Activated CD8-positive, alpha-beta T cell treated with anti-CD3 and anti-CD28 coated beads, Interleukin-2, amount 10 ng/mL, durations not matched to agents 7 days and 5 days (primary cell): ENCODE results near the gene IFNAR1. TPM values are rescaled to one million over a fixed set of nuclear protein-coding genes. Genes with fewer than 3 reads are reported as not detected.

Experiments used
- ATAC-seq: fragments of 150-1000 bp; cut with Tn5 transposase; one replicate; pipeline ENCODE4 v1.10.0; 2021; ENCODE audit warnings: moderate library complexity
- CTCF ChIA-PET: fragments of 350-600 bp; sonication (Branson Sonifier 250); formaldehyde crosslinking; loops from one replicate; lab custom pipeline; 2021; ENCODE audit warnings: antibody characterized with exemption; lab: Charles Lee
- POLR2A ChIA-PET: fragments of 350-600 bp; sonication (Branson Sonifier 250); formaldehyde crosslinking; loops from one replicate; lab custom pipeline; 2021; ENCODE audit warnings: antibody characterized with exemption; lab: Charles Lee
- DNase-seq: peaks from one replicate; pipeline ENCODE4 v3.0.0-alpha.2; 2020
- H3K27ac Mint-ChIP-seq: one replicate; pipeline ENCODE4 v1.8.0; 2021; ENCODE audit warnings: mild to moderate bottlenecking, mixed read lengths
- H3K27me3 Mint-ChIP-seq: one replicate; pipeline ENCODE4 v1.8.0; 2021; ENCODE audit warnings: low read depth, mixed read lengths
- H3K36me3 Mint-ChIP-seq: one replicate; pipeline ENCODE4 v1.8.0; 2021; ENCODE audit warnings: low read depth, mixed read lengths
- H3K4me1 Mint-ChIP-seq: one replicate; pipeline ENCODE4 v1.8.0; 2021; ENCODE audit warnings: low read depth, mixed read lengths
- H3K4me3 Mint-ChIP-seq: one replicate; pipeline ENCODE4 v1.8.0; 2021; ENCODE audit warnings: mild to moderate bottlenecking, mixed read lengths
- H3K9me3 Mint-ChIP-seq: one replicate; pipeline ENCODE4 v1.8.0; 2022; ENCODE audit warnings: mixed read lengths; ENCODE audit not compliant: insufficient read depth
- total RNA-seq, 2 experiments: library from RNA; stranded (reverse); gene quantifications; one replicate each; pipeline ENCODE4 v1.2.3, GENCODE V29; 2021

The IFNAR1 gene
- total RNA-seq, 2 experiments from 2014 or later: 32.5 to 35.4 TPM

DNA sequence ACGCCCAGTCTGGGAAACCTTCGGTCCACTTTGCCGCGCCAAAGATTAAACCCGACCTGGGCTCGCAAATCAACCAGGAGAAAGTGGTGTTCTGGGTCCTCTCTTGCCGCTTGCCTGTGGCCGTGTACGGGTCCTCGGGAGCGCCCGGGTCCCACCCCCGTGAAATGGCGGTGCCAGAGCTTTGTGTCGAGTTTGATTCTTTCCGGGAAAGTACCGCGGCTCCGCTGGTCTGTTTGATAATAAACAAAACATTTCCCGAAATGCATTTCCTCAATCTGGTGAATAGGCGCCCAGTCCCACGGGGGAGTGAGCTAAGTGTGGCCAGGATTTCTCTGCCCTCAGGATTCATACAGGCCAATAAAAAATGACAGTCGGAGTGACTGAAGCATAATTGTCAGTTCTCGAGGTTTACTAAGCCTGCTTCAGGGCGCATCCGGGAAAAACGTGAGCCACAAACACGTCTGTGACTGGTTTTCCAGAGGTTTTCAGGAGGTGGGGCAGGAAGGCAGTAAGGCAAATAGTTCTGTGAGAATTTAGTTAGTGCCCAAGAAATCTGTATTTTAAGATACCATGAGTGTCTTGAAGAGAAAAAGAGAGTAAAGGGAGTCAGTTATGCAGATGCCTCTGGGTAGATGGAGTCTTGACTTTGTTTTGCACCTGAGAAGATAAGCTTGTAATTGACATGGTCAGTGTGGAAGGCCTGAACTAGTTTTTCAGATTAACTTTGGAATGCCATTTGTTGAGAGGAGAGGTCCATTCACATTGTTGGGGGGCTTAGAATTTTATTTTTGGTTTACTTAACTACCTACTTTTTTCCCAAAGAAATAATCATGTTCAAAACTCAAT, 675 bp downstream of the IFNAR1 start:
- Mint-ChIP-seq H3K4me1 (peaks cover 28% of the 10 kb centered on the region), H3K36me3 (peaks cover 17% of the 10 kb centered on the region), H3K9me3 (no peaks in the 10 kb centered on the region), H3K27ac (no peak overlapping the region), H3K4me3 (no peak overlapping the region), H3K27me3 (no peaks in the 10 kb centered on the region)
- POLR2A ChIA-PET: interaction anchor here (0.6 to 2.0 kb wide), 10 partner anchors 23 to 212 kb away, joined by 3 to 16 read pairs (median 3); partner anchors contain the start of genes IL10RB and TMEM50B
- ATAC-seq (peak; percentile 43), DNase-seq (peak; percentile 69)
- CTCF ChIA-PET: interaction anchor here (0.8 to 2.5 kb wide), 19 partner anchors 16 to 280 kb away, joined by 3 to 44 read pairs (median 4); no protein-coding TSS in a partner anchor

DNA sequence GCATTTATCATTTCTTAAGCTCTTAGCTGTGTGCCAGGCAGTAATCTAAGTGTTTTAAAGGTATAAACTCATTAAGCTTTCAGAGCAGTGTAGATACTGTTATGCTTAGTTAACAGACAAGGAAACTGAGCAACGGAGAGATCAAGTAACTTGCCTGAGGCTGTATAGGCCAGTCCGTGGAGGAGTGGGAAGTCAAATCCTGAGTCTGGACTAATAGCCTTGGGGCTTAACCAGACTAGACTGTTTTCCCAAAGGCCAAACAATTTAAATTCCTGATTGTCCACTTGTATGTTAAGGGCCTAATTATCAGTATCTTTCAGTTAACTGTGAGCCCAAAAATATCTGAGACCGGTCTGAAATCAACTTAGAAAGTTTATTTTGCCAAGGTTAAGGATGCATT, 2.6 kb downstream of the IFNAR1 start:
- no peak overlapping the region for H3K4me3 Mint-ChIP-seq
- peaks cover 2% of the 10 kb centered on the region for H3K9me3 Mint-ChIP-seq
- ChIA-PET POLR2A (no interaction called here), CTCF (interaction anchor here (0.9 to 6.3 kb wide), 3 partner anchors 34 to 130 kb away, joined by 4 to 60 read pairs (median 4); no protein-coding TSS in a partner anchor)
- no peak overlapping the region for H3K27ac Mint-ChIP-seq
- ATAC-seq (no peak), DNase-seq (no peak)
- peaks cover 47% of the 10 kb centered on the region for H3K4me1 Mint-ChIP-seq
- peaks cover 29% of the 10 kb centered on the region for H3K36me3 Mint-ChIP-seq
- H3K27me3 Mint-ChIP-seq: no peaks in the 10 kb centered on the region

DNA sequence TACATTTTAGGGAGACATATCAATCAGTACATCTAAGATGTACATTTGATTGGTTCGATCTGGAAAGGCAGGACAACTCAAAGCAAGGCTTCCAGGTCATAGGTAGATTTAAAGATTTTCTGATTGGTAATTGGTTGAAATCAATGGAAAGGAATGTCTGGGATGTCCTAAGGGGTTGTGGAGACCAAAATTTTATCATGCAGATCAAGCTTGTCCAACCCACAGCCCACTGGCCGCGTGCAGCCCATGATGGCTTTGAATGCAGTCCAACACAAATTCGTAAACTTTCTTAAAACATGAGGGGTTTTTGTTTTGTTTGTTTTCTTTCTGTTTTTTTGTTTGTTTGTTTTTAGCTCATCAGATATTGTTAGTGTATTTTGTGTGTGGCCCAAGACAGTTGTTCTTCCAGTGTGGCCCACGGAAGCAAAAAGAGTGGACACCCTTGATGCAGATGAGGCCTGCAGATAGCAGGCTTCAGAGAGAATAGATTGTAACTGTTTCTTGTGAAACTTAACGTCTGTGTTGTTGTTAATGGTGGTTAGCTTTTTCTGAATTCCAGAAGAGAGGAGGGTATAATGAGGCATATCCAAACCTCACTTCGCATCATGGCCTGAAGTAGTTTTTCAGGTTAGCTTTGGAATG, 3.1 kb downstream of the IFNAR1 start:
- POLR2A ChIA-PET: no interaction called here
- H3K27me3 Mint-ChIP-seq: no peaks in the 10 kb centered on the region
- DNase-seq (no peak), ATAC-seq (no peak)
- peaks cover 34% of the 10 kb centered on the region for H3K36me3 Mint-ChIP-seq
- peaks cover 53% of the 10 kb centered on the region for H3K4me1 Mint-ChIP-seq
- H3K9me3 Mint-ChIP-seq: peaks cover 8% of the 10 kb centered on the region
- CTCF ChIA-PET: interaction anchor here (0.9 to 6.3 kb wide), 3 partner anchors 33 to 131 kb away, joined by 4 to 60 read pairs (median 4); no protein-coding TSS in a partner anchor
- no peak overlapping the region for H3K27ac Mint-ChIP-seq
- no peak overlapping the region for H3K4me3 Mint-ChIP-seq

DNA sequence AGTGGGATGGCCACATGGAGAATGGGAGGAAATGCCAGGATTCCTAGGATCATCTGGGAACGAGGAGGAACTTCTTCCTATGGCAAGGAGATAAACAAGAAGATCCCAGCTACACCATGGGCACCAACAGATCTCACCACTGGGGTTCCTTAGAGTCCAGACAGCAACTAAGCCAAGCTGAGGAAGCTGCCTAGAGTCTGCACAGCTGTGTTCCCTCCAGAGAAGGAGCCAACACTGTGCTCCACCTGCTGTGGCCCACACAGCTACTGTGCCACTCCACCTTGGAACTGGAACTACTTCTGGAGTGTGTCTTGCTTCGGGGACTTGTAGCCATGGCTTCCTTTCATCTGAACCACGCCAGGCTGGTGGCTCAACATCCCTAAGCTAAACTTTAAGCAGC, 6.0 kb downstream of the IFNAR1 start:
- H3K4me1 Mint-ChIP-seq: peaks cover 60% of the 10 kb centered on the region
- no peak overlapping the region for H3K27ac Mint-ChIP-seq
- ChIA-PET POLR2A (interaction anchor here (1.3 kb wide), 1 partner anchor 64 kb away, joined by 3 read pairs; the partner anchor contains the start of gene IL10RB), CTCF (interaction anchor here (1.4 to 6.3 kb wide), 4 partner anchors 16 to 275 kb away, joined by 4 to 60 read pairs (median 11); no protein-coding TSS in a partner anchor)
- H3K4me3 Mint-ChIP-seq: no peak overlapping the region
- H3K27me3 Mint-ChIP-seq: no peaks in the 10 kb centered on the region
- ATAC-seq: no peak
- H3K36me3 Mint-ChIP-seq: peaks cover 39% of the 10 kb centered on the region
- H3K9me3 Mint-ChIP-seq: peaks cover 13% of the 10 kb centered on the region
- no peak for DNase-seq

DNA sequence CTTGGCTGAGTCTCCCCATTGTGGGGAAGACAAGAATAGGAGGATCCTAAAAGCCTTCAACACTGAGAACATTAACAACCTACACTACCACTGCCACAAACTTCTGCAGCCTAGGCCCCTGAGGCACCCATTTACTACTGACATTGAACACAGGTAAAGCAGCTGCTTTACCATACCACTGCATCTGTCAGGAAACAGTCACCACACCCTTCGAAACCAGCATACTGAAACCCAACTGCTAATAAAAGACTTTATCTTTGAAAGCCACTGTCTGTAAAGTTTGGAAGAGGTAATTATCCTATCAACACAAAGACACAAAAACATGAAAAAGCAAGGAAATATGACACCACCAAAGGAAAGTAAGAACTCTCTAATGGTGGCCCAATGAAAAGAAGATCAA, 7.4 kb downstream of the IFNAR1 start:
- Mint-ChIP-seq H3K4me1 (peaks cover 51% of the 10 kb centered on the region), H3K27me3 (no peaks in the 10 kb centered on the region), H3K27ac (peak overlapping the region; percentile 54), H3K4me3 (no peak overlapping the region), H3K9me3 (peaks cover 13% of the 10 kb centered on the region), H3K36me3 (peaks cover 39% of the 10 kb centered on the region)
- ATAC-seq (peak; percentile 72), DNase-seq (peak; percentile 39)
- ChIA-PET POLR2A (interaction anchor here (1.3 kb wide), 1 partner anchor 66 kb away, joined by 3 read pairs; the partner anchor contains the start of gene IL10RB), CTCF (interaction anchor here (1.0 to 6.3 kb wide), 3 partner anchors 15 to 132 kb away, joined by 4 to 60 read pairs (median 15); no protein-coding TSS in a partner anchor)

- Mint-ChIP-seq H3K4me3 (no peak overlapping the region), H3K9me3 (peaks cover 13% of the 10 kb centered on the region), H3K27ac (no peak overlapping the region), H3K27me3 (no peaks in the 10 kb centered on the region), H3K36me3 (peaks cover 39% of the 10 kb centered on the region), H3K4me1 (peaks cover 35% of the 10 kb centered on the region)
- POLR2A ChIA-PET: interaction anchor here (0.6 kb wide), 1 partner anchor 138 kb away, joined by 4 read pairs; no protein-coding TSS in a partner anchor
- ATAC-seq: no peak
- no peak for DNase-seq
- CTCF ChIA-PET: interaction anchor here (1.3 to 1.4 kb wide), 2 partner anchors 27 to 137 kb away, joined by 3 to 6 read pairs; no protein-coding TSS in a partner anchor
These were observed 9.4 kb downstream of the IFNAR1 start for GRCh38 chr21:33334191-33334590.

GRCh38 chr21:33334824-33335223, 10.1 kb downstream of the IFNAR1 start:
- peaks cover 39% of the 10 kb centered on the region for H3K36me3 Mint-ChIP-seq
- no peak overlapping the region for H3K27ac Mint-ChIP-seq
- DNase-seq (no peak), ATAC-seq (no peak)
- H3K9me3 Mint-ChIP-seq: peaks cover 13% of the 10 kb centered on the region
- H3K4me3 Mint-ChIP-seq: no peak overlapping the region
- CTCF ChIA-PET: interaction anchor here (1.3 to 1.4 kb wide), 2 partner anchors 26 to 138 kb away, joined by 3 to 6 read pairs; no protein-coding TSS in a partner anchor
- POLR2A ChIA-PET: interaction anchor here (0.6 kb wide), 1 partner anchor 137 kb away, joined by 4 read pairs; no protein-coding TSS in a partner anchor
- H3K27me3 Mint-ChIP-seq: no peaks in the 10 kb centered on the region
- H3K4me1 Mint-ChIP-seq: peaks cover 35% of the 10 kb centered on the region

DNA sequence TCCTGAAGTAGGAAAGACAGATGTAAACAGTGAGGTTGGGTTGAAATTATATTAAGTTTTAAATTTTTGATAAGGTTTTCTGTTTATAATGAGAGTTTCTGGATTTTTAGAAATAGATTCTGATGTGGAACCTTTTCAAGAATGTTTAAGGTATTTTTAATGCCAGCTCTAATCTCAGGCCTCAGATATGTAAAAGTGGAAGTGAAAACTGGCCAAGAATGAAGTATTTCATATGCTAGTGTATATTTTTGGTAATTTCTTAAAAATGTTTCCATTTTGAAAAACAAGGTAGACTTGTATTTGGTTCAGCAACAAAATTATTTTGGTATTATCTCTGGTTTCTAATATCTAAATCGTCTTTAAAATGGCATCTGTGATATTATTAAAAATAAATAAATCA, 14.4 kb downstream of the IFNAR1 start:
- POLR2A ChIA-PET: no interaction called here
- peaks cover 5% of the 10 kb centered on the region for H3K4me1 Mint-ChIP-seq
- no peaks in the 10 kb centered on the region for H3K9me3 Mint-ChIP-seq
- no peaks in the 10 kb centered on the region for H3K27me3 Mint-ChIP-seq
- no peak for DNase-seq
- no peak for ATAC-seq
- CTCF ChIA-PET: interaction anchor here (1.5 to 6.8 kb wide), 2 partner anchors 8 to 22 kb away, joined by 4 to 38 read pairs; no protein-coding TSS in a partner anchor
- peaks cover 33% of the 10 kb centered on the region for H3K36me3 Mint-ChIP-seq
- no peak overlapping the region for H3K27ac Mint-ChIP-seq
- no peak overlapping the region for H3K4me3 Mint-ChIP-seq

- CTCF ChIA-PET: interaction anchor here (1.5 to 6.8 kb wide), 2 partner anchors 8 to 21 kb away, joined by 4 to 38 read pairs; no protein-coding TSS in a partner anchor
- peaks cover 2% of the 10 kb centered on the region for H3K4me1 Mint-ChIP-seq
- H3K9me3 Mint-ChIP-seq: no peaks in the 10 kb centered on the region
- peaks cover 34% of the 10 kb centered on the region for H3K36me3 Mint-ChIP-seq
- no peak for ATAC-seq
- POLR2A ChIA-PET: no interaction called here
- no peak overlapping the region for H3K4me3 Mint-ChIP-seq
- H3K27ac Mint-ChIP-seq: no peak overlapping the region
- DNase-seq: no peak
- H3K27me3 Mint-ChIP-seq: no peaks in the 10 kb centered on the region
These were observed 15.1 kb downstream of the IFNAR1 start for GRCh38 chr21:33339918-33340317.

- no peaks in the 10 kb centered on the region for H3K27me3 Mint-ChIP-seq
- no peak overlapping the region for H3K27ac Mint-ChIP-seq
- peaks cover 3% of the 10 kb centered on the region for H3K4me1 Mint-ChIP-seq
- ChIA-PET POLR2A (no interaction called here), CTCF (interaction anchor here (0.7 to 7.7 kb wide), 4 partner anchors 8 to 15 kb away, joined by 3 to 75 read pairs (median 9); no protein-coding TSS in a partner anchor)
- no peak for DNase-seq
- no peaks in the 10 kb centered on the region for H3K9me3 Mint-ChIP-seq
- peaks cover 57% of the 10 kb centered on the region for H3K36me3 Mint-ChIP-seq
- H3K4me3 Mint-ChIP-seq: no peak overlapping the region
- ATAC-seq: no peak
These were observed 21.0 kb downstream of the IFNAR1 start for GRCh38 chr21:33345751-33346238.

- no peak overlapping the region for H3K4me3 Mint-ChIP-seq
- H3K27me3 Mint-ChIP-seq: no peaks in the 10 kb centered on the region
- H3K9me3 Mint-ChIP-seq: no peaks in the 10 kb centered on the region
- DNase-seq: no peak
- H3K36me3 Mint-ChIP-seq: peaks cover 48% of the 10 kb centered on the region
- no peak overlapping the region for H3K27ac Mint-ChIP-seq
- ATAC-seq: no peak
- CTCF ChIA-PET: interaction anchor here (0.9 to 7.7 kb wide), 4 partner anchors 12 to 257 kb away, joined by 3 to 75 read pairs (median 4); partner anchors contain the start of gene IFNAR1
- H3K4me1 Mint-ChIP-seq: peaks cover 4% of the 10 kb centered on the region
- POLR2A ChIA-PET: interaction anchor here (2.8 kb wide), 1 partner anchor 13 kb away, joined by 13 read pairs; no protein-coding TSS in a partner anchor
These were observed 23.9 kb downstream of the IFNAR1 start for GRCh38 chr21:33348706-33349105.
